GM21423 (cell line): ENCODE results near the gene C19orf44.
"Not testable (repeated sequence)": the region's sequence is repeated elsewhere in the genome, so short reads cannot be mapped to it uniquely, and the experiment has no call there.

Experiments
- ATAC-seq: cut with Tn5 transposase; IDR thresholded peaks from one replicate; pipeline ENCODE4 v1.9.1; 2021; ENCODE audit warnings: mild to moderate bottlenecking, moderate library complexity; ENCODE audit not compliant: unreplicated experiment

The C19orf44 gene

DNA sequence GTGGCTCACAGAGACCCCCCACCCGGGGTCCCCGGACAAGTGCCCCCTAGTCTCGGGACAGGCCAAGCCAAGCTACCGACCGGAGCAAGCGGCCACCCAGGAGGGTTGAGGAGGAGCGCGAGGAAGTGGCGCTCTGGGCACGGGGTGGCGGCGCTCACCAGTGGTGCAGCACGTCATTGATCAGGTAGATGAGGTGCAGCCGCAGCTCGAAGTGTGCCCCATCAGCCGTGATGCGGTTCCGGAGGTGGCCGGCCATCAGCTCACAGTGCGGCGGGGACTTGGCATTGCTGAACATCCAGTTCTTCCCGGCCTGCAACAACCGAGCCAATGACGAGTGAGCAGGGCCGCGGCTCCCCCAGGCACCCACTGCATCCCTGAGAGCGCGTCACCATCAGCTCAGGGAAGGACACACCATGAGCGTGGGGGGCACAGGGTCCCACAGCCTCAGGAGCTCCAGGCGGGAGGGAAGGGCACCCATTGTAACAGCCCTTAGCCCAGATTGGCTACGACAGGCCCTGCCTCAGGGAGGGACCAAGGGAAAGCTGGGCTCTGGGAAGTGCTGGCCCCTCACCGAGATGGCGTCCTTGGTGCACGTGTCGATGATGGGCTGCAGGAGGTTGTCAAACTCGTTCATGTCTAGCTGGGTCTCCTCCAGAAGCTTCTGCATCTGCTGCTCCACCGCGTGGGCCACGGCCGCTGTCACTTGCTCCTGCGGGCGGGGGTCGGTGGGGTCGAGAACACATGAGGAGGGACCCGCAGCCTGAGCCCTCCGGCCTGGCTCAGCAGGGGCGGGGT, 36.4 kb downstream of the C19orf44 start:
- ATAC-seq: no peak

GRCh38 chr19:16535381-16535780, 39.2 kb downstream of the C19orf44 start:
- ATAC-seq: no peak

- ATAC-seq: no peak
These were observed 39.9 kb downstream of the C19orf44 start for GRCh38 chr19:16536130-16536529.

- ATAC-seq: no peak
These were observed 40.9 kb downstream of the C19orf44 start for GRCh38 chr19:16537111-16537510.

DNA sequence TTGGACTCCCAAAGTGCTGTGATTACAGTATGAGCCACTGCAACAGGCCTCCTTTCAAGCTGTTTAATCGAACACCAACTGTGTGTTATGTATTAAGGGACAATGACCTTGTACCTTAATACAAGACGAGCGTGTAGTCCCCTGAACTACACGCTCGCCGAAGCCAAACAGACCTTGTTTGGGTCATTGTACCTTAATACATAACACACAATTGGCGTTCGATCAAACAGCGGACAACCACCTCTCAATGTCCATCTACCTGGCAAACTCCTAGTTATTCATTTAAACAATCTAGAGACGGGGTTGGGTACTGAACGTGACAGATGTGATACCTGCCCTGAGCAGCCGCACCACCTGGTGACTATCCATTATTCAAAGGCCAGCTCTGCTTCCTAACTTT, 44.8 kb downstream of the C19orf44 start:
- no peak for ATAC-seq

DNA sequence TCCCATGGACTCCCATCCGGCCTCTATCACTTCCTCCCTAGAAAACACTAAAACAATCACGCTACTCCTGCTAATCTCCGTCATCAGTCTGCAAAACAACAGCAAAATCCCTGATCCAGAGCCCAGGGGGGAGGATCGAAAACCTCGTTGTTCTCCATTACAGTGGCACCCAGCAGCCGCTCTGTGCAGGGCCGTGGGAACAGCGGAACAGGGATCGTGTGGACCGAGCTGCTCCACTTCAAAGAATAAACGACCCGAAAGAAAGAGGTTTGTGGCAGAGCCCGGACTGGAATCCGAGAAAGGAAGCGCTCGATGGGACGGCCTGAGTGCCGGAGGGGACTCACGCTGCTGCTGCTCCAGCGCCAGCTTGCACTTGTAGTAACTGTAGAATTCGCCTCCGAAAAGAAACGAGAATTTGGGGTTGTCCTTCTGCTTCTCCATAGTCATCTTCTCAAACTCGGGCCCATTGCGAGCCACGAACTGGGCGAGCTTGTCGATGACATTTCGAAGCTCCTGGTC, 45.4 kb downstream of the C19orf44 start:
- ATAC-seq: no peak

DNA sequence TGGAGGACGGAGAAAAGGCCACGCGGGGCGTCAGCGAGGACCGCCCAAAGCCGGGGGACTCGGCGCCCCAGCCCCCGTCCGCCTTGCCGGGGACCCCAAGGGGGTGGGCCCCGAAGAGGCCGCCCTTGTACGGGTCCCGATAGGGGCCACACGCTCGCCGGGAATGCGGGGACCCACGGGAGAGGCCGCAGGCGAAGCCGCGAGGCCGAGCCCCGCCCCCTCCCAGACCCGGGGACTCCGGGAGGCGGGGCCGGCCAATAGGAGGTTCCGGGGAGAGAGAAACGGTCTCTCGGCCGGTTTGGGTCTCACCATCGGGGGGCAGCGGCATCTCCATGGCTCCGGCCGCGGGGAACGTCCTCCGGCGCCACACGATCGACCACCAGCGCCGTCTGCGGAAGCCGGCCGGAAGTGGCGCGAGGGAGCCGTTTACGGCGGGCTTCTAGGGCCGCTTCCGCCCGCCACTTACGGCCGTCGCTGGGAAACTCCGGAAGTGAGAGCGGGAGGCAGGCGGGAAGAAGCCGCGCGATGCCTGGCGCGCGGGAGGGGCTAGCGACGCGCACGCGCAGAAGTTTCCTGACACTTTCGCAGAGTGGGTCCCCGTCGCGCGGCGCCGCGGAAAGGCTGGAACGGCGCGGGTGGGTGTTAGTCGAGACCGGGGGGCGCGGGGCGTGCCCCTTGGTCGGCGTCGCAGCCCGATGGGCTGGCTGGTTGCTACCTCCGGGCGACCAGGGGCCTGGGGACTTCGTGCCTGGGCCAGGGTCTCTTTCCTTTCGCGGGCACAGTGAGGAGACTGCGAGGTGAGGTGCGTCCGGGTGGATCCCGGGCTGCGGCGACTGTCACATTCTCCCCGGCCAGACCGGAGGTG, 46.1 kb downstream of the C19orf44 start, which contains the start of gene CHERP:
Gene CHERP (minus strand): TSS at position 393 of the 865 bp plus-strand sequence. CDS start 59 bp downstream, at position 334.
- ATAC-seq: peak; percentile 78

DNA sequence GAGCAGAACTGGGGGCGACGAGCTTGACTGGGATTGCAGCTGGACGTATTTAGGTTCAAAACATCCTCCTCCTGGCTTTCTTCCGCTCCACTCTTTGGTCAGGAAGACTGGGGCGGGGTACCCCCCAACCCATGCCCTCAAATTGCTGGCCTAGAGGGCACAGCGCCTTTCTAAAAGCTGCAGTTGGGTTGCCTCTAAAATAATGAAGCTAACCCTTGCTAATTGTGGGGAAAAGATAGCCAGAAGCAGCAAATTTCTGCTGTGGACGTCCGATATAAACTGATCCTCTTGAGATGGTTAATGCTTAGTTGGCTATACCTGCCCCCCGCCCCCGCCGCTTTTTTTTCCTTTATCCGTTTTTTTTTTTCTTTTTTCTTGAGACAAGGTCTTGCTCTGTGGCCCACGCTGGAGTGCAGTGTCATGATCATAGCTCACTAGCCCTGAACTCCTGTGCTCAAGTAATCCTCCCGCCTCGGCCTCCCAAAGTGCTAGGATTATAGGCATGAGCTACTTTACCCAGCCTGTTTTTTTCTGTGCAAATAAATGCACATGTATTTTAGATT, 46.8 kb downstream of the C19orf44 start:
- ATAC-seq: no peak

GRCh38 chr19:16543734-16544133, 47.5 kb downstream of the C19orf44 start:
- ATAC-seq: not testable (repeated sequence)

GRCh38 chr19:16544473-16545231, 48.5 kb downstream of the C19orf44 start:
- ATAC-seq: no peak

- no peak for ATAC-seq
These were observed 52.8 kb downstream of the C19orf44 start for GRCh38 chr19:16548956-16549355.

DNA sequence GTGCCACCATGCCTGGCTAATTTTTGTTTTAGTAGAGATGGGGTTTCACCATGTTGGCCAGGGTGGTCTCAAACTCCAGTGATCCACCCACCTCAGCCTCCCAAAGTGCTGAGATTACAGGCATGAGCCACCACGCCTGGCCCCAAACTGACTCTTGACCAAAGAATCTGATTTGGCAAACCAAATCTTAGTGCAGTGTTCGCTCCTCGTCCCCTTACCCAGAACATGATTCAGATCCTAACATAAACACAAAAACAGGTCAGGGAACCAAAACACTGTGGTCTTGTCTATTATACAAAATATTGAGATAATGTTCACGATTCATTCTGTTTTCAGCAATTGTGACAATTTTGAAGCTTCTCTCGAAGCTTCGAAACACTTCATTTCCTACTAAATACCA, 55.7 kb downstream of the C19orf44 start:
- not testable (repeated sequence) for ATAC-seq

- no peak for ATAC-seq
These were observed 58.6 kb downstream of the C19orf44 start for GRCh38 chr19:16554776-16555175.

DNA sequence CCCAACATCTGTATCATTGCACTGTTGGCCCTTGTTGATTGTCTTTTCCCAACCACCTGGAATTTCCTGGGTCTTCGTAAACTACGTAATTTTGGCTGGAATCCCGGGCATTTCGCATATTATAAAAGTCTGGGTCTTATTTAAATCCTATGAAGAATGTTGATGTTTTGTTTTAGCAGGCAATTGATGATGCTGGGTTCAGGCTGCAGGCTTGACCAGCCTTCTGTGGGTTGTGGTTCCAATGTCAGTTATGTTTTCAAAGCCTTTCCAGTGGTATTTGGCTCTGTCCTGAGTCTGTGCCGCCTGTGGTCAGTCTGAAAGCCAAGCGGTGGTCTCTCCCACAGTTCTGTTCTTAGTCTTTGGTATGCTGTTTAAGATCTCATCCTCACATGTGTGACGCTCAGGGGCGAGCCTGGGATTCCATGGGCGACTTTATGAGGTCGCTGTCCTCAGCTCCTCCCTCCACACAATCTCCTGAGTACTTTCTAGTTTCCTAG, 63.6 kb downstream of the C19orf44 start:
- ATAC-seq: no peak

GRCh38 chr19:16561382-16561781, 65.2 kb downstream of the C19orf44 start:
- no peak for ATAC-seq

DNA sequence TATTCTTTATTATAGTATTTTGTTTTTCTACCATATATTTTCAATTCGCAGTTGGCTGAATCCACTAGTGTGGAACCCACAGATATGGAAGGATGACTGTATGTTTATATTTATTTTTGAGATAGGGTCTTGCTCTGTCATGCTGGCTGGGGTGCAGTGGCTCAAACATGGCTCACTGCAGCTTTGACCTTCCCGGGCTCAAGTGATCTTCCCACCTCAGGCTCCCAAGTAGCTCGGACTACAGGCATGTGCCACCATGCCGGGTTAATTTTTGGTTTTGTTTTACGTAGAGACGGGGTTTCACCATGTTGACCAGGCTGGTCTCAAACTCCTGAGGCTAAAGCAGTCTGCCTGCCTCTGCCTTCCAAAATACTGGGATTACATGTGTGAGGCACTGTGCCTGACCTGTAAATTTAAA, 66.4 kb downstream of the C19orf44 start:
- no peak for ATAC-seq

- ATAC-seq: no peak
These were observed 68.6 kb downstream of the C19orf44 start for GRCh38 chr19:16564842-16565241.

- no peak for ATAC-seq
These were observed 70.0 kb downstream of the C19orf44 start for GRCh38 chr19:16566161-16566560.

DNA sequence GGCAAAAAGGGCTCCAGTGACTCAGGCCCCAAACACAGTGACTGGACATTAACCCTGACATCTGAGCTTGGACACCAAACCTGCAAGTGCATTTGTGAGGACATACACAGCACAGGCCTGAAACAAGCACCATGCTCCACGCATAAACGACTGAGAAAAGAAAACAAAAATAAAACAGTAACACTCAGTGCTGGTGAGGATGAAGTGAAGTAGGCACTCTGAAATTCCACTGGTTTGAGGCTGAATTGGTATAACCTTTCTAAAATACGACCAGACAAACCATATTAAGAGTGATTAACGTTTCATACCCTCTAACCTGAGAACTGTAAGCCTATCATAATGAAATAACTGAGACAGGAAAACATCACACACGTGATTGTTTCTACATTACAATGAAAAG, 70.5 kb downstream of the C19orf44 start:
- ATAC-seq: no peak

DNA sequence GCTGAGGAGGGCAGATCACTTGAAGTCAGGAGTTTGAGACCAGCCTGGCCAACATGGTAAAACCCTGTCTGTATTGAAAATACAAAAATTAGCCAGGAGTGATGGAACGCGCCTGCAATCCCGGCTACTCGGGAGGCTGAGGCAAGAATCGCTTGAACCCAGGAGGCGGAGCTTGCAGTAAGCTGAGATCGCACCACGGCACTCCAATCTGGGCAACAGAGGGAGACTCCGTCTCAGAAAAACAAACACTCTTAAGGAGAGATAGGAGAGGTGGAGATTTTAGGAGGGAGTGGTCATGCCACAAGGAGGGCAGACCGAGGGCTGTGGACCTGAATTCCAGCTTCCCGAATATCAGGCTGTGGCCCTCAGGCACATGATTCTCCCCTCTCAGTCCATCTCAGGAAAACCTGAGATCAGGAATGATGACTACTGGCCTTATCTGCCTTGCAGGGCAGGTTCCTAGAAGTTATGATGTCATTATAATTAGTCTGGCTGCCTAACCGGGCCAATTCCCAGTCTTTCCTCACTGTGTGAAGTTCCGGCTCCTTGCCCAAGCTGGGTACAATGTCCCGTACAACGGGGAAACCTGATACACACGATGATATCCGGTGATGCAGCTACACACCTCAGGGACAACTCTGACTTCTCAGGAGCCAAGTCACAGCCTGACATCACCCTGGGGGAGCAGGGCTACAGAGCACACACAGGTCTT, 73.6 kb downstream of the C19orf44 start:
- ATAC-seq: no peak
